GM19397 (cell line): Measurements from ENCODE around the gene UBLCP1.
"Not testable (repeated sequence)": the region's sequence is repeated elsewhere in the genome, so short reads cannot be mapped to it uniquely, and the experiment has no call there.

Source experiments
- ATAC-seq: cut with Tn5 transposase; IDR thresholded peaks from one replicate; pipeline ENCODE4 v1.9.1; 2021; ENCODE audit warnings: mild to moderate bottlenecking, moderate library complexity; ENCODE audit not compliant: unreplicated experiment

UBLCP1 gene

GRCh38 chr5:159262859-159263568, at the start of gene UBLCP1:
UBLCP1 (plus strand) TSS chr5:159263290; CDS start chr5:159268916, 5,626 bp downstream.
- peak; percentile 93 for ATAC-seq

GRCh38 chr5:159214486-159215271, 48.4 kb upstream of the UBLCP1 start:
- ATAC-seq, result no peak

GRCh38 chr5:159215886-159216285, 47.2 kb upstream of the UBLCP1 start:
- no peak for ATAC-seq

- ATAC-seq, result no peak
These were observed 46.6 kb upstream of the UBLCP1 start for GRCh38 chr5:159216454-159216853.

GRCh38 chr5:159217236-159217635, 45.9 kb upstream of the UBLCP1 start:
- ATAC-seq, result no peak

GRCh38 chr5:159218595-159219023, 44.5 kb upstream of the UBLCP1 start:
- no peak for ATAC-seq

- no peak for ATAC-seq
These were observed 42.9 kb upstream of the UBLCP1 start for GRCh38 chr5:159220206-159220605.

GRCh38 chr5:159223469-159223868, 39.6 kb upstream of the UBLCP1 start:
- no peak for ATAC-seq

GRCh38 chr5:159224471-159224870, 38.6 kb upstream of the UBLCP1 start:
- ATAC-seq, result no peak

- ATAC-seq, result no peak
These were observed 36.6 kb upstream of the UBLCP1 start for GRCh38 chr5:159226451-159226850.

GRCh38 chr5:159227452-159227851, 35.6 kb upstream of the UBLCP1 start:
- ATAC-seq, result no peak

GRCh38 chr5:159228097-159228496, 35.0 kb upstream of the UBLCP1 start:
- not testable (repeated sequence) for ATAC-seq

GRCh38 chr5:159230657-159231056, 32.4 kb upstream of the UBLCP1 start:
- no peak for ATAC-seq

- no peak for ATAC-seq
These were observed 31.9 kb upstream of the UBLCP1 start for GRCh38 chr5:159231167-159231566.

GRCh38 chr5:159235871-159236520, 27.1 kb upstream of the UBLCP1 start:
- not testable (repeated sequence) for ATAC-seq

GRCh38 chr5:159240301-159240870, 22.7 kb upstream of the UBLCP1 start:
- ATAC-seq, result no peak

- ATAC-seq, result no peak
These were observed 21.0 kb upstream of the UBLCP1 start for GRCh38 chr5:159241946-159242552.

- ATAC-seq, result no peak
These were observed 20.4 kb upstream of the UBLCP1 start for GRCh38 chr5:159242656-159243055.

- no peak for ATAC-seq
These were observed 19.7 kb upstream of the UBLCP1 start for GRCh38 chr5:159243385-159243784.

GRCh38 chr5:159244163-159244562, 18.9 kb upstream of the UBLCP1 start:
- ATAC-seq, result no peak

- no peak for ATAC-seq
These were observed 18.2 kb upstream of the UBLCP1 start for GRCh38 chr5:159244890-159245289.
